Measurements from ENCODE around the gene NAP1L1.
"Not testable (repeated sequence)": the region's sequence is repeated elsewhere in the genome, so short reads cannot be mapped to it uniquely, and the experiment has no call there.

The NAP1L1 gene

GRCh38 chr12:75990189-75990912, 94.1 kb downstream of the NAP1L1 start:
- DNase-seq (ENCODE audit: low read depth), result no peak

DNA sequence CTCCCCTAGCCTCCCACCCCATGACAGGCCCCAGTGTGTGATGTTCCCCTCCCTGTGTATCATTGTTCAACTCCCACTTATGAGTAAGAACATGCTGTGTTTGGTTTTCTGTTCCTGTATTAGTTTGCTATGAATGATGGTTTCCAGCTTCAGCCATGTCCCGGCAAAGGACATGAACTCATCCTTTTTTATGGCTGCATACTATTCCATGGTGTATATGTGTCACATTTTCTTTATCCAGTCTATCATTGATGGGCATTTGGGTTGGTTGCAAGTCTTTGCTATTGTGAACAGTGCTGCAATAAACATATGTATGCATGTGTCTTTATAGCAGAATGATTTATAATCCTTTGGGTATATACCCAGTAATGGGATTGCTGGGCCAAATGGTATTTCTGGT, 96.8 kb downstream of the NAP1L1 start:
- DNase-seq (ENCODE audit: low read depth), result not testable (repeated sequence)

Data from stimulated activated CD8-positive, alpha-beta memory T cell treated with anti-CD3 and anti-CD28 coated beads, Interleukin-7, amount 100 ng/mL, for 24 hours (primary cell).